Hematopoietic multipotent progenitor cell (in vitro differentiated cells): ENCODE measurements around the gene SAMD4A. TPM values are rescaled to one million over a fixed set of nuclear protein-coding genes. Genes with fewer than 3 reads are reported as not detected.

Experiments used
- DNase-seq, 3 donors: peaks; one replicate each; pipeline ENCODE4 v3.0.0-alpha.2; 2011 to 2015; ENCODE audit warnings: low read depth in 2 of 3, low spot score in 2 of 3
- total RNA-seq: library from RNA; depleted of rRNA; stranded (reverse); fragments of >200 nt; gene quantifications from one replicate; pipeline ENCODE4 v1.2.3, GENCODE V29; 2012

The SAMD4A gene
- total RNA-seq, 1 donor: 2.7 TPM

GRCh38 chr14:54565785-54566409, 1.0 kb upstream of the SAMD4A start:
- DNase-seq: peak; percentile 55 to 91 (median 84)

GRCh38 chr14:54567224-54567638, 303 bp downstream of the SAMD4A start:
- DNase-seq: peak in 1 of 3 donors; percentile 4

GRCh38 chr14:54567639-54568561, 972 bp downstream of the SAMD4A start:
- DNase-seq: peak; percentile 11 to 64 (median 47)

- no peak for DNase-seq
These were observed 2.1 kb downstream of the SAMD4A start for GRCh38 chr14:54568821-54569595.

- DNase-seq: no peak
These were observed 3.1 kb downstream of the SAMD4A start for GRCh38 chr14:54570047-54570446.

GRCh38 chr14:54570631-54571415, 3.9 kb downstream of the SAMD4A start:
- no peak for DNase-seq

GRCh38 chr14:54572316-54572715, 5.4 kb downstream of the SAMD4A start:
- DNase-seq: peak in 2 of 3 donors; percentile 31 to 59

- no peak for DNase-seq
These were observed 7.6 kb downstream of the SAMD4A start for GRCh38 chr14:54574528-54574927.

- DNase-seq: no peak
These were observed 10.6 kb downstream of the SAMD4A start for GRCh38 chr14:54577494-54577893.

GRCh38 chr14:54577977-54578376, 11.0 kb downstream of the SAMD4A start:
- no peak for DNase-seq

GRCh38 chr14:54579621-54580020, 12.7 kb downstream of the SAMD4A start:
- DNase-seq: no peak

- DNase-seq: no peak
These were observed 14.0 kb downstream of the SAMD4A start for GRCh38 chr14:54580933-54581332.

- DNase-seq: no peak
These were observed 15.4 kb downstream of the SAMD4A start for GRCh38 chr14:54582334-54582733.

- DNase-seq: no peak
These were observed 17.2 kb downstream of the SAMD4A start for GRCh38 chr14:54584097-54584496.

GRCh38 chr14:54585214-54585613, 18.3 kb downstream of the SAMD4A start:
- DNase-seq: no peak

GRCh38 chr14:54589076-54589475, 22.1 kb downstream of the SAMD4A start:
- no peak for DNase-seq

- DNase-seq: no peak
These were observed 22.9 kb downstream of the SAMD4A start for GRCh38 chr14:54589843-54590242.

- no peak for DNase-seq
These were observed 23.6 kb downstream of the SAMD4A start for GRCh38 chr14:54590481-54590880.

GRCh38 chr14:54591461-54591860, 24.5 kb downstream of the SAMD4A start:
- no peak for DNase-seq

- DNase-seq: no peak
These were observed 24.9 kb downstream of the SAMD4A start for GRCh38 chr14:54591866-54592265.
